HuH-7 (cell line): Measurements from ENCODE around the gene TMED7.

Experiments used
- DNase-seq: peaks from one replicate; pipeline ENCODE4 v3.0.0; 2011; ENCODE audit warnings: low spot score

TMED7 gene

GRCh38 chr5:115580941-115581340 lies 44.9 kb downstream of the TMED7 start:
- no peak for DNase-seq

- DNase-seq = no peak
Measured at GRCh38 chr5:115579747-115580173, 46.1 kb downstream of the TMED7 start.

GRCh38 chr5:115579216-115579615 lies 46.6 kb downstream of the TMED7 start:
- no peak for DNase-seq

GRCh38 chr5:115578657-115579056 lies 47.2 kb downstream of the TMED7 start:
- DNase-seq = no peak

GRCh38 chr5:115577741-115578140 lies 48.1 kb downstream of the TMED7 start:
- DNase-seq = no peak

DNA sequence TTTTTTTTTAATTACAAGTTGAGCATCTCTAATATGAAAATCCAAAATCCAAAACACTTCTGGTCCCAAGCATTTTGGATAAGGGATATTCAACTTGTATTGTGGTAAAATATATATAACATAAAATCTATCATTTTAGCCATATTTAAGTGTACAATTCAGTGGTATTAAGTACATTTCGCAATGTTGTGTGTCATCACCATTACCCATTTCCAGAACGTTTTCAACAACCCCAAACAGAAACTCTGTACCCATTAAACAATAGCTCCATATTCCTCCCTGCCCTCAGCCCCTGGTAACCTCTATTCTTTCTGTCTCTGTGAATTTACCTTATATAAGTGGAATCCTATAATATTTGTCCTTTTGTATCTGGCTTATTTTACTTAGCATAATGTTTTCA lies 48.5 kb downstream of the TMED7 start:
- DNase-seq = no peak

- DNase-seq = no peak
Measured at GRCh38 chr5:115575167-115576070, 50.4 kb downstream of the TMED7 start.

DNA sequence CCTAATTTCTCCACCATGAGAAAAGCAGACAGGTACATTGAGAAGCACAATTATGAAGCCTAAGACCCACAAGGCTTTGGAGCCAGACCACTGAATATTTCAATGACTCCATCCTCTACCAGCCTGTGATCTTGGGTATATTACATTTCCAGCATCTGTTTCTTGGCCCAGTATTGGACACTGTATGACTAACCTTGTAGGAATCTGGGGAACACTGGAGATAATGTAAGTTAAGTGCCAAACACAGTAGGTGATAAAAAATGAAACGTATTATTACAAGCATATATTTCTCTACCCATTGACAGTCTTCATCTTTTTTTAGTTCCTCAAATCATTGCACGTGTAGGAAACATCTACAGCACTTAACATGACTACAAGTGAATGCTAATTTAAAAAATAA lies 52.7 kb downstream of the TMED7 start:
- no peak for DNase-seq

GRCh38 chr5:115571441-115571878 lies 54.4 kb downstream of the TMED7 start:
- DNase-seq = no peak

DNA sequence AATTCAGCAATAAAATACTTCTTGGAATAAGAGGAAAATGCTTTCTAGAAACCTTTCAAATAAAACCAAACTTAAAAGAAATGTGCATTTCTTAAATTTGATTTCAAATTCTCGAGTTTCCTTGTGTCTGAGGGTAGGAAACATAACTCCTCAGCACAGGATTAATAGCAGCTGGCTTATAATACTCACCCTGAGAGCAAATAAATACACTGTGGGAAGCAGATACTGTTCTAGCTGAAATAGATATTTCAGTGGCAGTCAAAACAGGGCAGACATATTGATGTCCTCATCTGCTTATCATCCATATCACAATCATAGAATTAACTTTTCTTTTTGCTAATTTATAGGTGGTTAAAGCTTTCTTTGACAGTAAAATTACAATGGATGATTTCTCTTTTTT lies 57.2 kb downstream of the TMED7 start:
- DNase-seq = no peak

DNA sequence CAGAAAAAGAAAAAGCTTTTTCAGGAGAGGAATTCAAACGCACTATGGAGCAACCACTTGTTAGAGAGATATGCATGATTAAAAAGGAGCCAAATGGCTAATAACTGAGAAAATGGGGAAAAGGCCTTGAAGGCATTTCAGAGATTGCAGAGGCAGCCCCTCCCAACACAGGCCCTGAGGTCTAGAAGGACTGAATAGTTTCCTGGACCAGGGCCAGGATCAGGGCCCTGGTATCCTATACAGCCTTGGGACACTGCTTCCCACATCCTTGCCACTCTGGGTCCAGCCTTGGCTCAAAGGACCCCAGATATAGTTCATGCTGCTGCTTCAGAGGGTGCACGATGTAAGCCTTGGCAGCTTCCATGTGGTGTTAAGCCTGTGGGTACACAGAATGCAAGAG lies 60.6 kb downstream of the TMED7 start:
- no peak for DNase-seq
